Panc1 (cell line): ENCODE results near the gene PSMD7. TPM values are rescaled to one million over a fixed set of nuclear protein-coding genes. Genes with fewer than 3 reads are reported as not detected.

Experiments used
- ATAC-seq: fragments of 200-7000 bp; cut with Tn5 transposase; 2 replicates; pipeline ENCODE4 v1.9.1; 2020; ENCODE audit warnings: mild to moderate bottlenecking, moderate library complexity
- Bru-seq: library from RNA; stranded (reverse); fragments of 400-500 nt; gene quantifications from one replicate; lab custom pipeline; 2021; lab: Mats Ljungman, UMichigan
- BruChase-seq, 2 experiments: library from RNA; stranded (reverse); fragments of 400-500 nt; gene quantifications; one replicate each; lab custom pipeline; 2021; lab: Mats Ljungman, UMichigan
- BruUV-seq: library from RNA; stranded (reverse); fragments of 400-500 nt; replicated peaks from 2 replicates; lab custom pipeline; 2021; lab: Mats Ljungman, UMichigan
- CTCF ChIA-PET: fragments of 300-600 bp; sonication (Branson Sonifier 250); formaldehyde crosslinking; loops from one replicate; lab custom pipeline; 2022; ENCODE audit warnings: antibody characterized with exemption; lab: Charles Lee
- POLR2A ChIA-PET: fragments of 300-600 bp; sonication (Branson Sonifier 250); formaldehyde crosslinking; loops from one replicate; lab custom pipeline; 2022; ENCODE audit warnings: antibody characterized with exemption; lab: Charles Lee
- DNase-seq: peaks from one replicate; pipeline ENCODE4 v3.0.0-alpha.2; 2010; ENCODE audit warnings: low read depth, low spot score
- H3K27ac ChIP-seq: 2 replicates; pipeline ENCODE4 v1.5.1; 2011; ENCODE audit warnings: mild to moderate bottlenecking, low read length, inconsistent platforms
- H3K27me3 ChIP-seq: fragments of 200-500 bp; sonication (Bioruptor generic); 2 replicates; pipeline ENCODE4 v1.6.0; 2014; ENCODE audit warnings: low read length, inconsistent platforms; ENCODE audit not compliant: control insufficient read depth, insufficient read depth
- H3K36me3 ChIP-seq: fragments of 200-500 bp; sonication (Bioruptor generic); 2 replicates; pipeline ENCODE4 v1.5.1; 2014; ENCODE audit warnings: inconsistent platforms, mild to moderate bottlenecking, low read length, moderate library complexity; ENCODE audit not compliant: control insufficient read depth, insufficient read depth
- H3K4me1 ChIP-seq: 2 replicates; pipeline ENCODE4 v1.5.1; 2011; ENCODE audit warnings: inconsistent platforms, mild to moderate bottlenecking, low read length, moderate library complexity; ENCODE audit not compliant: control insufficient read depth, insufficient read depth
- H3K4me3 ChIP-seq, 2 experiments: 2 replicates each; pipeline ENCODE4 v1.5.1; 2011 to 2012; ENCODE audit warnings: low read depth in 2 of 2, low read length in 2 of 2, mild to moderate bottlenecking in 2 of 2, inconsistent platforms in 1 of 2, moderate library complexity in 1 of 2
- H3K9me3 ChIP-seq: fragments of 200-500 bp; sonication (Bioruptor generic); 2 replicates; pipeline ENCODE4 v1.5.1; 2014; ENCODE audit warnings: low read depth, mild to moderate bottlenecking, inconsistent platforms, low read length, moderate library complexity; ENCODE audit not compliant: control insufficient read depth, insufficient read depth
- CTCF ChIP-seq: fragments of 450-650 bp; IDR thresholded peaks from 2 replicates; pipeline ENCODE4 v1.5.1; 2017; ENCODE audit warnings: mild to moderate bottlenecking
- POLR2AphosphoS5 ChIP-seq: IDR thresholded peaks from 2 replicates; pipeline ENCODE4 v1.6.1; 2012; ENCODE audit warnings: mild to moderate bottlenecking, low read depth, low read length, moderate library complexity
- REST ChIP-seq, 2 experiments: IDR thresholded peaks; 2 replicates each; pipeline ENCODE4 v1.6.1; 2011 to 2012; ENCODE audit warnings: low read depth in 2 of 2, control low read depth in 1 of 2, low read length in 1 of 2, mild to moderate bottlenecking in 1 of 2, moderate library complexity in 1 of 2; ENCODE audit not compliant: insufficient read depth in 1 of 2
- SIN3A ChIP-seq: IDR thresholded peaks from 2 replicates; pipeline ENCODE4 v1.6.1; 2012; ENCODE audit warnings: low read depth, mild to moderate bottlenecking, low read length, moderate library complexity, borderline replicate concordance; ENCODE audit not compliant: insufficient read depth
- TCF7L2 ChIP-seq: IDR thresholded peaks from 2 replicates; pipeline ENCODE4 v1.6.1; 2011; ENCODE audit warnings: mild to moderate bottlenecking, low read depth, low read length, inconsistent platforms
- in situ Hi-C: cut with HindIII; loops from 2 replicates; pipeline ENCODE4 v1.10.0; 2016; ENCODE audit warnings: low sequenced_read_pairs, low pct_unique_long_range_greater_than_20kb
- intact Hi-C: fragments of 100-400 bp; cut with micrococcal nuclease; formaldehyde crosslinking; loops from one replicate; pipeline ENCODE4 v1.10.0; 2022; ENCODE audit not compliant: unreplicated experiment
- long read RNA-seq: library from polyadenylated mRNA; unstranded; transcript quantifications from one replicate; pipeline ENCODE4 v2.0.0, GENCODE V29; 2021; ENCODE audit not compliant: unreplicated experiment
- polyA plus RNA-seq: library from polyadenylated mRNA; unstranded; fragments of >200 nt; gene quantifications from one replicate; pipeline ENCODE4 v1.2.1, GENCODE V29; 2012; ENCODE audit warnings: missing spikeins; ENCODE audit not compliant: insufficient read length
- total RNA-seq: library from RNA; stranded (reverse); gene quantifications from one replicate; pipeline ENCODE4 v1.2.1, GENCODE V29; 2021; ENCODE audit not compliant: unreplicated experiment

Gene PSMD7
- total RNA-seq (83.9 TPM), Bru-seq, nascent RNA (percentile 95 among the genes with signal in this experiment), BruChase-seq, experiment 1, labeled RNA remaining after a 2-hour chase (percentile 93 among the genes with signal in this experiment), BruChase-seq, experiment 2, labeled RNA remaining after a 6-hour chase (percentile 96 among the genes with signal in this experiment)
- 101 TPM for polyA plus RNA-seq
- long read RNA-seq, transcript PSMD7-201 (7 exons, 1,670 nt), result major isoform, 150 of 187 reads
- long read RNA-seq, transcript PSMD7-202 (2 exons, 724 nt), result minor isoform, 5 of 187 reads
- long read RNA-seq, partial matches to known transcripts, result 4 of 187 reads
- long read RNA-seq, other reads (novel, unspliced or antisense), result 27 of 187 reads

GRCh38 chr16:74296432-74297144, at the start of gene PSMD7:
TSS of gene PSMD7 (plus strand) at chr16:74296814. CDS start at chr16:74296915, 101 bp downstream.
- intact Hi-C loops, result no loop called here
- ChIA-PET CTCF (no interaction called here), POLR2A (no interaction called here)
- peaks cover 32% of the 10 kb centered on the region for H3K36me3 ChIP-seq
- TF ChIP-seq SIN3A (0 out of 2 replicates have a peak, but pooled peaks have one; percentile 44), POLR2AphosphoS5 (peak; percentile 90), REST (IDR thresholded peaks at IDR 0.05; ENCODE audit: insufficient read depth in 1 of 2, low read depth in 2 of 2, low read length in 1 of 2) (no peak), TCF7L2 (no peak), CTCF (no peak)
- H3K4me1 ChIP-seq, result peaks cover 11% of the 10 kb centered on the region; the same call in 1 of the 2 replicates
- peak within 1 kb of the TSS; percentile 67 to 93 for H3K4me3 ChIP-seq
- peak within 1 kb of the TSS; percentile 98 for H3K27ac ChIP-seq
- peaks cover 3% of the 10 kb centered on the region; the same call in 1 of the 2 replicates for H3K9me3 ChIP-seq
- ATAC-seq (peak; percentile 99), DNase-seq (peak; percentile 47)
- no TSS peak for BruUV-seq
- H3K27me3 ChIP-seq, result no peaks in the 10 kb centered on the region
- in situ Hi-C loops, result no loop called here

DNA sequence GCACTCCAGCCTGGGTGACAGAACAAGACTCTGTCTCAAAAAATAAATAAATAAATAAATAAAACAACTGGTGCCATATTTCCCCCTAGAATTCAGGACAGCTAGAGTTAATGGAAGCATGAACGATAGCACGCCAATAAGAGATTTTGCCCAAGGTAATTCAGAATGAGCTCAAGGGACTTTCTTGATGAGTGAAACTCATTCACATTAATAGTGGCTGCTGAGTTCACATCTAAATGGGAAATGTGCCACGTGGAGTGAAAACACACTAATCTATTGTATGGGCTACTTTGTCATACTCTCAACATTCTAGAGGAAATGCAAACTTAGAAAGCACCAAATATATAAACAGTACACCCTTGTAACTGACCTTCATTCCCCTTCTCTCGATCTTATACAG, 47.4 kb upstream of the PSMD7 start:
- BruUV-seq, result no TSS peak
- Histone ChIP-seq H3K27ac (no peak overlapping the region), H3K4me3 (no peak overlapping the region), H3K36me3 (no peaks in the 10 kb centered on the region), H3K27me3 (peaks cover 4% of the 10 kb centered on the region; the same call in 1 of the 2 replicates), H3K9me3 (no peaks in the 10 kb centered on the region), H3K4me1 (no peaks in the 10 kb centered on the region)
- DNase-seq (no peak), ATAC-seq (no peak)
- ChIA-PET CTCF (interaction anchor here (1.0 kb wide), 1 partner anchor 26 kb away, joined by 8 read pairs; no protein-coding TSS in a partner anchor), POLR2A (no interaction called here)
- TF ChIP-seq TCF7L2 (no peak), SIN3A (no peak)
- in situ Hi-C loops (no loop called here), intact Hi-C loops (no loop called here)
